ENCODE data around the gene URI1.

- TF ChIP-seq SP2 (tag by site-specific recombination; IDR thresholded peaks at IDR 0.05): no peak
- TF ChIP-seq ZBTB7A (tag by site-specific recombination; IDR thresholded peaks at IDR 0.05; ENCODE audit: low read depth): no peak
- no peak for TF ChIP-seq ZNF184 (tag by site-specific recombination; IDR thresholded peaks at IDR 0.05)
- no peak for TF ChIP-seq ATF2 (tag by site-specific recombination; IDR thresholded peaks at IDR 0.05; ENCODE audit: low read depth)
- TF ChIP-seq YY1 (tag by site-specific recombination; IDR thresholded peaks at IDR 0.05): no peak
- TF ChIP-seq ZNF701 (tag by site-specific recombination; IDR thresholded peaks at IDR 0.05): no peak
- TF ChIP-seq ZNF133 (tag by site-specific recombination; IDR thresholded peaks at IDR 0.05): no peak
- no peak for TF ChIP-seq KLF1 (tag by site-specific recombination; IDR thresholded peaks at IDR 0.05)
- TF ChIP-seq ZNF623 (tag by site-specific recombination; IDR thresholded peaks at IDR 0.05): no peak
These were observed 3.4 kb downstream of the URI1 start for GRCh38 chr19:29945433-29945832.

Measured in HEK293 (cell line).